Activated naive CD8-positive, alpha-beta T cell treated with anti-CD3 and anti-CD28 coated beads, Interleukin-2, amount 50 U/mL, for 24 hours (primary cell): ENCODE measurements around the gene LTF.
"Not testable (repeated sequence)": the region's sequence is repeated elsewhere in the genome, so short reads cannot be mapped to it uniquely, and the experiment has no call there.

Source experiments
- ATAC-seq: fragments of 150-1000 bp; cut with Tn5 transposase; one replicate; pipeline ENCODE4 v1.10.0; 2021
- DNase-seq: peaks from one replicate; pipeline ENCODE4 v3.0.0; 2021
- H3K27ac Mint-ChIP-seq: one replicate; pipeline ENCODE4 v1.8.0; 2021; ENCODE audit warnings: mild to moderate bottlenecking, mixed read lengths
- H3K27me3 Mint-ChIP-seq: one replicate; pipeline ENCODE4 v1.8.0; 2021; ENCODE audit warnings: mixed read lengths
- H3K36me3 Mint-ChIP-seq: one replicate; pipeline ENCODE4 v1.8.0; 2021; ENCODE audit warnings: low read depth, mixed read lengths
- H3K4me1 Mint-ChIP-seq: one replicate; pipeline ENCODE4 v1.8.0; 2021; ENCODE audit warnings: mixed read lengths
- H3K4me3 Mint-ChIP-seq: one replicate; pipeline ENCODE4 v1.8.0; 2021; ENCODE audit warnings: mild to moderate bottlenecking, moderate library complexity, mixed read lengths
- H3K9me3 Mint-ChIP-seq: one replicate; pipeline ENCODE4 v1.8.0; 2021; ENCODE audit warnings: mixed read lengths

LTF gene

DNA sequence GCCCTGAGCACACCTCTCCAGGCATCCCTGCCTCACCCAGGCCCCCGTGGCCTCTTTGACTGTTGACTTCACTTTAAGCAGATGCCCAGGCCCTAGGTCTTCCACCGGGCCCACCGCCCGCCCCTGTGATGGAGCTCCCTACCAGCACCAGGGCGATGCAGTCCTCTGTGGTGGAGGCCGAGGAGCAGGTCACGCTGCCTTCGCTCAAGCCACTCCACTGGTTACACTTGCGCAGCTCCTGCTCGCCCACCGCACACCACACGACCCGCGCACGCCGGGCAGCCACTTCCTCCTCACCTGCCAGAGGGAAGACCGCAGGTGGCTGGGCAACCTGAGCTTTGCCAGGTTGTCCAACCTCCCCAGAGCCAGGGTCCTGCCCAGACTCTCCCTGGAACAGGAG is 16.0 kb downstream of the LTF start:
- ATAC-seq (no peak), DNase-seq (no peak)
- H3K27ac Mint-ChIP-seq, result no peak overlapping the region
- no peak overlapping the region for H3K4me3 Mint-ChIP-seq
- no peaks in the 10 kb centered on the region for H3K36me3 Mint-ChIP-seq
- H3K9me3 Mint-ChIP-seq, result no peaks in the 10 kb centered on the region
- H3K27me3 Mint-ChIP-seq, result peaks cover 3% of the 10 kb centered on the region
- no peaks in the 10 kb centered on the region for H3K4me1 Mint-ChIP-seq

DNA sequence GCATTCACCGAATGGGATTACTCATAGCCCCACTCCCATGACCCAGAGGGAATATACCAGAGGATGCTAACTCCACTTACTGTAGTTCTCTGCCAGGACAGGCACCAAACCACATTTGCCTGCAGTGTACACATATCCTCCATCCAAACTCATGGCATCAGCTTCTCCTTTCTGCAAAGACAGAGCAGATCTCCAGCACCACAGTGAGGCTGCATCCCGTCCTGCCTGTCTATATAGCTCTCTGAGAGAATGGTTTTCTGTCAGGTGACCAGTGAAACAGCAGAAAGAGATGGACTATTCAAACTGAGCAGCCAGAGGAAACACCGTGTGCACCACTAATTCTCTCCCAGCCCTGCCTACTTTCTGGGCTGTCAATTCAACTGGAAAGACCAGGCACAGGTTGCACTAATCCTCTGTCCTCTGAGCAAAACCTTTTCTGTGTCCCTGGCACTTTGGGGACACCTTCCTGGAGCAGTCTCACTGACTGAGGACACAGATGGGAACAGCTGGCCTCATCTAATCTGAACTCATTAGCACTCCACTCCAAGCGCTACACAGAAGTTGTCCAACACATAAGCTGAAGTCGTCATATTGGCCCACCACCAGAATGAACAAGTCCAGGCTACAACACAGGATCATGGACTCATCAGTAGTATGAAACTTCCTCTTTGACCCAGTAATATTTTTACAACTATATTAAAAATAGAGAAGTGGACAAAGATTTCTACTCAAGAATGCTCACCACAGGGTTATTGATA is 17.3 kb downstream of the LTF start:
- ATAC-seq (no peak), DNase-seq (no peak)
- Mint-ChIP-seq H3K27me3 (peaks cover 3% of the 10 kb centered on the region), H3K27ac (no peak overlapping the region), H3K36me3 (no peaks in the 10 kb centered on the region), H3K9me3 (no peaks in the 10 kb centered on the region), H3K4me1 (peaks cover 1% of the 10 kb centered on the region), H3K4me3 (no peak overlapping the region)

- Mint-ChIP-seq H3K27me3 (no peaks in the 10 kb centered on the region), H3K27ac (no peak overlapping the region), H3K36me3 (no peaks in the 10 kb centered on the region), H3K9me3 (no peaks in the 10 kb centered on the region), H3K4me1 (peaks cover 25% of the 10 kb centered on the region), H3K4me3 (no peak overlapping the region)
- ATAC-seq, result no peak
- DNase-seq, result peak; percentile 22
Measured at GRCh38 chr3:46442576-46443530, 21.9 kb downstream of the LTF start.

DNA sequence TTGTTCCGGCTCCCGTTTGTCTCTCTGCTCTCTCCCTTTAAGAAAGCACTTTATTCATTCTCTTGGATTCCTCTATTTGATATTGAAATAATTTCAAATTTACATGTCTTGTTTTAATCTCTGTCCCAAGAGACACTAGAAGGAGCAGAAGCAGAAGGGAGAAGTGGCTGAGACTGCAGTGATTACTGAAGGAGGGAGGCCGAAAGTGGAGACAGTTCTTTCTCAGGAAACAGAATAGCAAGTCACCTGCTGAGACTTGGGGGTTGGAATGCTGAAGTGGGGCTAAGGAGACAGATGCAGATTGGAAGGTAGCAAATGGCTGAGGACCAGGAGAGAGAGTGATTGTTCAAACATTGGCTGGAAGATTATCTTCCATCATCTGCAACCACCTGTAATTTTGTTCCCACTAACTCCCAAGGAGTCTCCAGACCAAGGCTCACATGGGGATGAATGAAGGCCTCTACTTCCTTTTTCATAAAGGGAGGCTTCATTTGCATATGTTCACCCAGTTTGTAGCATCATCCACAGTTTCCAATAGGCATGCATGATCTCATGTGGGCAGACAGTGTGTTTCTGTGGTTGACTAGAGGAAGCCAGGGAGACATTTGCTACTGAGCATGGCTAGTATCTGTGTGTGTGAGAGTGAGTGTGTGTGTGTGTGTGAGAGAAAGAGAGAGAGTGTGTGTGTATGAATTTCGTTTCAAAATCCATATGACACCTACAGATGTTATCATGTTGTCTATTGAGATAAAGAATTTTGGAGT is 24.0 kb downstream of the LTF start:
- H3K27ac Mint-ChIP-seq, result no peak overlapping the region
- H3K36me3 Mint-ChIP-seq, result no peaks in the 10 kb centered on the region
- DNase-seq (peak; percentile 17), ATAC-seq (peak; percentile 93)
- H3K4me3 Mint-ChIP-seq, result no peak overlapping the region
- no peaks in the 10 kb centered on the region for H3K27me3 Mint-ChIP-seq
- H3K9me3 Mint-ChIP-seq, result no peaks in the 10 kb centered on the region
- peaks cover 25% of the 10 kb centered on the region for H3K4me1 Mint-ChIP-seq

DNA sequence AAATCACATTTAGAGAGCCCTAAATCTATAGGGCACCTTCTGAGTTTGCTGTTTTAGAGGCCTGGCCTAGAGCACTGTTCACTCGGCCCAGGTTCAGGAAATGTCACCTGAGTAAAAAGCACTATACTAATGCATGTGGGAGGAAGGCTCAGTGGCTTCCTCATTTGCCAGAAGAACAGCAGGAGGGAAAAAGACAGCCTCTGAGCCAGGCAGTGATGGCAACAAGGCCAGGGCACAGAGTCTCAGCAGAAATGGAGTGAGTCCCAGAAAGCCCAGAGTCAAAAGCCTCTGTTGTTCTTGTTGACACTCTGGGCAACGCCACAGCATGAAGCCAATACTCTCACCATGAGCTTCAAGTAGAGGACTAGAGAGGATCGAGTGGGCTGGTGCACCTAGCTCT is 25.9 kb downstream of the LTF start:
- Mint-ChIP-seq H3K9me3 (no peaks in the 10 kb centered on the region), H3K4me1 (peaks cover 25% of the 10 kb centered on the region), H3K4me3 (no peak overlapping the region), H3K27ac (no peak overlapping the region), H3K27me3 (no peaks in the 10 kb centered on the region), H3K36me3 (no peaks in the 10 kb centered on the region)
- ATAC-seq (no peak), DNase-seq (no peak)

DNA sequence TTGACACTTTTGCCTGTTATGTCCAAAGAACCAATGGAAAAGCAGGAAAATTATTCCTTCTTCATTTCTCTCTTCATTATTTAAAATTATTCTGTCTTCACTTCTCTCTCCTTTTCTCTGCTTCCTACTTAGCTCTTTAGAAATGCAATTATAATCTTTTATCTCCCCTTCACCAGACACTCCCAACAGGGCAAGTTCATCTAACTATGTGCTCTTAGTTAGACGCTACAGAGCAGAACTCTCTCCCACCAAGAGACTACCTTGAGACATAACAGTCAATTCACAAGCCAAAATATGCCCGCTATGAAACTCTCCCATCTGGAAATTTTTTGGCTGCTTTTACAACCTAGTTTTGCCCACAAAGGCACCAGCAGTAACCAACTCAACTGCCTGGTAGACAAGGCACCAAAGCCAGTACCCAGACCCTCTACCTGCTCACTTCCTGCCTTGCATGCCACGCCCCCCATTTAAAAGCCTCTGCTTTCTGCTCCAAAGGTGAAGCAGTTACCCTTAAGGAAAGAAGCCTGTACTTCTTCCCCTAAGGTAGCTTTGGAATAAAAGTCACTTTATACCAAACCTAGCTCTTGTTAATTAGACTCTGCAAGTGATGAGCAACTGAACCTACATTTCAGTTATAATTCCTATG is 29.5 kb downstream of the LTF start:
- Mint-ChIP-seq H3K4me1 (peaks cover 1% of the 10 kb centered on the region), H3K36me3 (peaks cover 8% of the 10 kb centered on the region), H3K27me3 (no peaks in the 10 kb centered on the region), H3K27ac (no peak overlapping the region), H3K9me3 (peaks cover 16% of the 10 kb centered on the region), H3K4me3 (no peak overlapping the region)
- ATAC-seq (no peak), DNase-seq (no peak)

GRCh38 chr3:46433841-46434240 is 30.9 kb downstream of the LTF start:
- ATAC-seq (no peak), DNase-seq (no peak)
- Mint-ChIP-seq H3K27ac (no peak overlapping the region), H3K9me3 (peaks cover 16% of the 10 kb centered on the region), H3K36me3 (peaks cover 8% of the 10 kb centered on the region), H3K27me3 (no peaks in the 10 kb centered on the region), H3K4me3 (no peak overlapping the region), H3K4me1 (no peaks in the 10 kb centered on the region)

DNA sequence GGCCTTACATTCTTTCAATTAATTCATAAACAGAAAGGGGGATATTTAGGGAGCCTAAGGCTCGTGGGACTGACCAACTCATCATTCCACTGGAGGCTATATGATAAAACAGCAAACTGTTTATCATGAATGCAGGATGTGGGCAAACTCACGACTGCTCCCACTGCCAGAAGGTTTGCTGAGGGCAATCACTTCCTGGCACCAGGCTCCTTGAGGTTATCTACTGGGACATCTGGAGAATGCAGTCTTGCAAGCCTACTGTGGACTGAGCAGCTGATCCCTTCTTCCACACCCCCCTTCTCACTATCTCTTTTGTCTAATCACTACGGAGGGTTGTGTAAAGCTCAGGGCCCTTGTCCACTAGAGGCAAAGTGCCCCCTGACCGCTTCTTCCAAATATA is 31.6 kb downstream of the LTF start:
- H3K36me3 Mint-ChIP-seq, H3K27ac Mint-ChIP-seq, DNase-seq, H3K4me1 Mint-ChIP-seq, H3K27me3 Mint-ChIP-seq, ATAC-seq, H3K4me3 Mint-ChIP-seq: not testable (repeated sequence)
- peaks cover 16% of the 10 kb centered on the region for H3K9me3 Mint-ChIP-seq

DNA sequence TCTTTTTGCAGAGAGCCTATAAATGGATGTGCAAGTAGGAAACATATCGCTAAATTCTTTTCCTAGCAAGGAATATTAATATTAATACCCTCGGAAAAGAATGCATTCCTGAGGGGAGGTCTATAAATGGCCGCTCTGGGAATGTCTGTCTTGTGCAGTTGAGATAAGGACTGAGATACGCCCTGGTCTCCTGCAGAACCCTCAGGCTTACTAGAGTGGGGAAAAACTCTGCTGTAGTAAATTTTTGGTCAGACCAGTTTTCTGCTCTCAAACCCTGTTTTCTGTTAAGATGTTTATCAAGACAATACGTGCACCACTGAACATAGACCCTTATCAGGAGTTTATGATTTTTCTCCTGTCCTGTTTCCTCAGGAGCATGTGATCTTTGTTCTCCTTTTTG is 32.8 kb downstream of the LTF start:
- H3K27ac Mint-ChIP-seq, H3K36me3 Mint-ChIP-seq, ATAC-seq, DNase-seq, H3K4me3 Mint-ChIP-seq, H3K4me1 Mint-ChIP-seq, H3K27me3 Mint-ChIP-seq: not testable (repeated sequence)
- peaks cover 16% of the 10 kb centered on the region for H3K9me3 Mint-ChIP-seq

- not testable (repeated sequence) for ATAC-seq
Measured at GRCh38 chr3:46430879-46431278, 33.8 kb downstream of the LTF start.

GRCh38 chr3:46429671-46430070 is 35.0 kb downstream of the LTF start:
- H3K27me3 Mint-ChIP-seq, result no peaks in the 10 kb centered on the region
- ATAC-seq (no peak), DNase-seq (no peak)
- no peak overlapping the region for H3K4me3 Mint-ChIP-seq
- peaks cover 16% of the 10 kb centered on the region for H3K9me3 Mint-ChIP-seq
- peaks cover 8% of the 10 kb centered on the region for H3K36me3 Mint-ChIP-seq
- H3K4me1 Mint-ChIP-seq, result no peaks in the 10 kb centered on the region
- H3K27ac Mint-ChIP-seq, result no peak overlapping the region

More at GRCh38 chr3:46430879-46431278, 33.8 kb downstream of the LTF start:
- not testable (repeated sequence) for H3K4me1 Mint-ChIP-seq, DNase-seq, H3K27me3 Mint-ChIP-seq, H3K4me3 Mint-ChIP-seq, H3K27ac Mint-ChIP-seq, H3K36me3 Mint-ChIP-seq
- H3K9me3 Mint-ChIP-seq, result peaks cover 16% of the 10 kb centered on the region

GRCh38 chr3:46429250-46429649 is 35.5 kb downstream of the LTF start:
- DNase-seq (no peak), ATAC-seq (no peak)
- Mint-ChIP-seq H3K9me3 (peaks cover 16% of the 10 kb centered on the region), H3K27me3 (no peaks in the 10 kb centered on the region), H3K4me1 (no peaks in the 10 kb centered on the region), H3K27ac (no peak overlapping the region), H3K4me3 (no peak overlapping the region), H3K36me3 (peaks cover 8% of the 10 kb centered on the region)

GRCh38 chr3:46427916-46428833 is 36.5 kb downstream of the LTF start:
- Mint-ChIP-seq H3K4me1 (no peaks in the 10 kb centered on the region), H3K27me3 (no peaks in the 10 kb centered on the region), H3K4me3 (no peak overlapping the region), H3K36me3 (peaks cover 8% of the 10 kb centered on the region), H3K9me3 (peaks cover 16% of the 10 kb centered on the region), H3K27ac (no peak overlapping the region)
- DNase-seq, result no peak
- no peak for ATAC-seq
